Measurements from ENCODE around the gene TUBGCP5. TPM values are rescaled to one million over a fixed set of nuclear protein-coding genes. Genes with fewer than 3 reads are reported as not detected.
"Not testable (repeated sequence)": the region's sequence is repeated elsewhere in the genome, so short reads cannot be mapped to it uniquely, and the experiment has no call there.

TUBGCP5 gene
- total RNA-seq, 1 donor from 2014 or later, result 15.7 TPM

DNA sequence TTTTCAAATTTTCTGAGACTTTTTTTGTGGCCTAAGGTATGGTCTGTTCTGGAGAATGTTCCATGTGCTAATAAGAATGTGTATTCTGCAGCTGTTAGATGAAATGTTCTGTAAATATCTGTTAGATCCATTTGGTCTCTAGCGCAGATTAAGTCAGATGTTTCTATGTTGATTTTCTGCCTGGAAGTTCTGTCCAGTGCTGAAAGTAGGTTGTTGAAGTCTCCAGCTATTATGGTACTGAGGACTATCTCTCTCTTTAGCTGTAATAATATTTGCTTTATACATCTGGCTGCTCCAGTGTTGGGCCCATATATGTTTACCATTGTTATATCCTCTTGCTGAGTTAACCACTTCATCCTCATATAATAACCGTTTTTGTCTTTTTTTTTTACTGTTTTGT, 13.2 kb upstream of the TUBGCP5 start:
- DNase-seq (ENCODE audit: low spot score), result no peak
- TF ChIP-seq, protein P1, sequence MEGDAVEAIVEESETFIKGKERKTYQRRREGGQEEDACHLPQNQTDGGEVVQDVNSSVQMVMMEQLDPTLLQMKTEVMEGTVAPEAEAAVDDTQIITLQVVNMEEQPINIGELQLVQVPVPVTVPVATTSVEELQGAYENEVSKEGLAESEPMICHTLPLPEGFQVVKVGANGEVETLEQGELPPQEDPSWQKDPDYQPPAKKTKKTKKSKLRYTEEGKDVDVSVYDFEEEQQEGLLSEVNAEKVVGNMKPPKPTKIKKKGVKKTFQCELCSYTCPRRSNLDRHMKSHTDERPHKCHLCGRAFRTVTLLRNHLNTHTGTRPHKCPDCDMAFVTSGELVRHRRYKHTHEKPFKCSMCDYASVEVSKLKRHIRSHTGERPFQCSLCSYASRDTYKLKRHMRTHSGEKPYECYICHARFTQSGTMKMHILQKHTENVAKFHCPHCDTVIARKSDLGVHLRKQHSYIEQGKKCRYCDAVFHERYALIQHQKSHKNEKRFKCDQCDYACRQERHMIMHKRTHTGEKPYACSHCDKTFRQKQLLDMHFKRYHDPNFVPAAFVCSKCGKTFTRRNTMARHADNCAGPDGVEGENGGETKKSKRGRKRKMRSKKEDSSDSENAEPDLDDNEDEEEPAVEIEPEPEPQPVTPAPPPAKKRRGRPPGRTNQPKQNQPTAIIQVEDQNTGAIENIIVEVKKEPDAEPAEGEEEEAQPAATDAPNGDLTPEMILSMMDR (IDR thresholded peaks at IDR 0.05; ENCODE audit: unreplicated experiment), result no peak
- no peak overlapping the region for H3K4me3 Mint-ChIP-seq (ENCODE audit: unreplicated experiment)
- no peaks in the 10 kb centered on the region for H3K4me1 Mint-ChIP-seq (ENCODE audit: unreplicated experiment)
- no peaks in the 10 kb centered on the region for H3K27me3 Mint-ChIP-seq (ENCODE audit: unreplicated experiment)
- no peak overlapping the region for H3K27ac Mint-ChIP-seq (ENCODE audit: unreplicated experiment)
- H3K9me3 Mint-ChIP-seq (ENCODE audit: unreplicated experiment), result no peaks in the 10 kb centered on the region
- H3K36me3 Mint-ChIP-seq (ENCODE audit: low read depth, unreplicated experiment), result no peaks in the 10 kb centered on the region

GRCh38 chr15:23050708-23051107, 11.3 kb upstream of the TUBGCP5 start:
- H3K4me3 Mint-ChIP-seq (ENCODE audit: unreplicated experiment), result no peak overlapping the region
- TF ChIP-seq, protein P1 (IDR thresholded peaks at IDR 0.05; ENCODE audit: unreplicated experiment), result no peak

GRCh38 chr15:23049984-23050628, 10.7 kb upstream of the TUBGCP5 start:
- no peak overlapping the region for H3K4me3 Mint-ChIP-seq (ENCODE audit: unreplicated experiment)
- H3K9me3 Mint-ChIP-seq (ENCODE audit: unreplicated experiment), result no peaks in the 10 kb centered on the region
- DNase-seq (ENCODE audit: low spot score), result no peak
- TF ChIP-seq, protein P1 (IDR thresholded peaks at IDR 0.05; ENCODE audit: unreplicated experiment), result no peak
- H3K4me1 Mint-ChIP-seq (ENCODE audit: unreplicated experiment), result no peaks in the 10 kb centered on the region
- no peaks in the 10 kb centered on the region for H3K27me3 Mint-ChIP-seq (ENCODE audit: unreplicated experiment)
- no peaks in the 10 kb centered on the region for H3K36me3 Mint-ChIP-seq (ENCODE audit: low read depth, unreplicated experiment)
- H3K27ac Mint-ChIP-seq (ENCODE audit: unreplicated experiment), result no peak overlapping the region

More at GRCh38 chr15:23050708-23051107, 11.3 kb upstream of the TUBGCP5 start:
- DNase-seq (ENCODE audit: low spot score), result no peak
- no peak overlapping the region for H3K27ac Mint-ChIP-seq (ENCODE audit: unreplicated experiment)
- no peaks in the 10 kb centered on the region for H3K4me1 Mint-ChIP-seq (ENCODE audit: unreplicated experiment)
- no peaks in the 10 kb centered on the region for H3K9me3 Mint-ChIP-seq (ENCODE audit: unreplicated experiment)
- no peaks in the 10 kb centered on the region for H3K27me3 Mint-ChIP-seq (ENCODE audit: unreplicated experiment)
- H3K36me3 Mint-ChIP-seq (ENCODE audit: low read depth, unreplicated experiment), result no peaks in the 10 kb centered on the region

GRCh38 chr15:23048572-23049282, 9.4 kb upstream of the TUBGCP5 start:
- not testable (repeated sequence) for H3K9me3 Mint-ChIP-seq (ENCODE audit: unreplicated experiment); H3K36me3 Mint-ChIP-seq (ENCODE audit: low read depth, unreplicated experiment); H3K27ac Mint-ChIP-seq (ENCODE audit: unreplicated experiment); DNase-seq (ENCODE audit: low spot score); H3K27me3 Mint-ChIP-seq (ENCODE audit: unreplicated experiment); H3K4me1 Mint-ChIP-seq (ENCODE audit: unreplicated experiment); H3K4me3 Mint-ChIP-seq (ENCODE audit: unreplicated experiment)

GRCh38 chr15:23043987-23044386, 4.6 kb upstream of the TUBGCP5 start:
- H3K36me3 Mint-ChIP-seq (ENCODE audit: low read depth, unreplicated experiment); H3K27ac Mint-ChIP-seq (ENCODE audit: unreplicated experiment); H3K9me3 Mint-ChIP-seq (ENCODE audit: unreplicated experiment); H3K4me1 Mint-ChIP-seq (ENCODE audit: unreplicated experiment); H3K27me3 Mint-ChIP-seq (ENCODE audit: unreplicated experiment); DNase-seq (ENCODE audit: low spot score); H3K4me3 Mint-ChIP-seq (ENCODE audit: unreplicated experiment): not testable (repeated sequence)

- H3K27me3 Mint-ChIP-seq (ENCODE audit: unreplicated experiment); H3K4me3 Mint-ChIP-seq (ENCODE audit: unreplicated experiment); H3K4me1 Mint-ChIP-seq (ENCODE audit: unreplicated experiment); DNase-seq (ENCODE audit: low spot score); H3K36me3 Mint-ChIP-seq (ENCODE audit: low read depth, unreplicated experiment); H3K9me3 Mint-ChIP-seq (ENCODE audit: unreplicated experiment); H3K27ac Mint-ChIP-seq (ENCODE audit: unreplicated experiment): not testable (repeated sequence)
Observed at GRCh38 chr15:23043535-23043934, 4.2 kb upstream of the TUBGCP5 start.

DNA sequence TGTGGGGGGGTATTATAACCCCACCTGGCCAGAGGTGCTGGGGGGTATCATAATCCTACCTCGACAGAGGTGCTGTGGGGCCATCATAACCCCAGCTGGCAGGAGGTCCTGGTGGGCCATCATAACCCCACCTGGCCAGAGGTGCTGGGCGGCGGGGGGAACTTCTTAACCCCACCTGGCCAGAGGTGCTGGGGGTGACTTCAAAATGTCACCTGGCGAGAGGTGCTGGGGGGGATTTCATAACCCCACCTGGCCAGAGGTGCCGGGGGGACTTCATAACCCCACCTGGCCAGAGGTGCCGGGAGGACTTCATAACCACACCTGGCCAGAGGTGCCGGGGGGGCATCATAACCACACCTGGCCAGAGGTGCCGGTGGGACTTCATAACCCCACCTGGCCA, 2.4 kb upstream of the TUBGCP5 start:
- not testable (repeated sequence) for H3K27me3 Mint-ChIP-seq (ENCODE audit: unreplicated experiment)

More for the DNA sequence above, 2.4 kb upstream of the TUBGCP5 start:
- H3K4me1 Mint-ChIP-seq (ENCODE audit: unreplicated experiment); H3K36me3 Mint-ChIP-seq (ENCODE audit: low read depth, unreplicated experiment); DNase-seq (ENCODE audit: low spot score); H3K27ac Mint-ChIP-seq (ENCODE audit: unreplicated experiment); H3K4me3 Mint-ChIP-seq (ENCODE audit: unreplicated experiment); H3K9me3 Mint-ChIP-seq (ENCODE audit: unreplicated experiment): not testable (repeated sequence)
